Left ventricle myocardium inferior (tissue), 1 donor: ENCODE results near the gene DSG2. TPM values are rescaled to one million over a fixed set of nuclear protein-coding genes. Genes with fewer than 3 reads are reported as not detected.
A peak's percentile ranks its signal among the peaks of the same experiment; 100 is the strongest.
"Not testable (repeated sequence)": the region's sequence is repeated elsewhere in the genome, so short reads cannot be mapped to it uniquely, and the experiment has no call there.

ENCODE experiments used
- DNase-seq: peaks from one replicate; pipeline ENCODE4 v3.0.0-alpha.2; 2020
- H3K27ac ChIP-seq: fragments of 200-600 bp; replicated peaks from 2 replicates; pipeline ENCODE4 v1.8.0; 2021
- H3K27me3 ChIP-seq: fragments of 200-600 bp; 2 replicates; pipeline ENCODE4 v1.8.0; 2021; ENCODE audit warnings: low read depth
- H3K36me3 ChIP-seq: fragments of 200-600 bp; 2 replicates; pipeline ENCODE4 v1.8.0; 2021
- H3K4me1 ChIP-seq: fragments of 200-600 bp; 2 replicates; pipeline ENCODE4 v1.8.0; 2021
- H3K4me3 ChIP-seq: fragments of 200-600 bp; 2 replicates; pipeline ENCODE4 v1.8.0; 2021; ENCODE audit warnings: mild to moderate bottlenecking, moderate library complexity
- H3K9me3 ChIP-seq: fragments of 200-600 bp; replicated peaks from 2 replicates; pipeline ENCODE4 v1.8.0; 2021
- intact Hi-C: fragments of 100-400 bp; cut with micrococcal nuclease; formaldehyde crosslinking; loops from one replicate; pipeline ENCODE4 v1.11.0; 2022
- total RNA-seq: library from RNA; stranded (reverse); fragmentation: NEBNext Ultra II Directional; extraction: Animal tissue kit (Norgen Biotek cat#: 25700); gene quantifications from one replicate; pipeline ENCODE4 v1.2.1, GENCODE V29; 2021
- TF ChIP-seq, protein P1 (sequence below): fragments of 200-600 bp; IDR thresholded peaks from 2 replicates; pipeline ENCODE4 v1.8.0; 2021; ENCODE audit warnings: antibody characterized with exemption, mild to moderate bottlenecking, borderline replicate concordance
- donor health status: DM: no; HTN: yes; CAD: no; lungs with severe emphysema.

Gene DSG2
- total RNA-seq, 1 donor from 2014 or later, result 42.6 TPM

DNA sequence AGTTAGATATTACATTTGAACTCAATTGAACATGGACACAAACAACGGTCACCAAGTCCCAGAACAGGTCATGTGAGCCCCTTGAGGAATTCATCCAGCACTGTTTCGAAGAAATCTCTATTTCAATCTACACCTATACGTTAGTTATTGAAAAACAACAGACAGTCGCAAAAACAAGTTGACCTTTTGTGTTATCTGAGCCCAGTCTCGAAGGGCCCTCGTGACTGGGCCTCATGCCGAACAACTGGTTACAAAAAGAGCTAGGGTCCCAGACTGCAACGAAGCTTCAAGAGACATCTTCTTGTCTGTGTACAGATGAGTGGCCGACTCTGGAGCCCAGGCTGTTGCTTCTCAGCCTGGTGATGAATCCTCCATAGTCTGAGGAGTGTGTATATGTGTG lies 5.3 kb upstream of the DSG2 start:
- intact Hi-C loops, result no loop called here
- H3K27me3 ChIP-seq, result peaks cover 3% of the 10 kb centered on the region
- no peak for DNase-seq

DNA sequence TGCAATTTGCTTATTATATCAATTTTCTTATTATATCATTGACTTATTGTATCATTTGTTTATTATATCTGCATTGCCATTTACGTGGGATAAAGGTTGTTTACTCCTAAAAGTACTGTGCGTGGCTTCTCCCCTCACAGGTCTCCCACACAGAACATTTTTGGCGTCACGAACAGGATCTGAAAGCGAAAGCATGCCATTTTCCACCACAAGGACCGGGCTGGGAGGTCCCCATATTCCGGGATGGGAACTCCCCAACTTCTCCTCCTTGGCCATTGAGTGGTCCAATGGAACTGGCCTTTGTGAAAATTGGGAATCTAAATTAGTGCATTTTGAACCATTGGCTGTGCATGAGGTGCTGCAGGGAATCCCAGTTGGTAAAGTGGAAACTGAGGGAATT lies 4.8 kb upstream of the DSG2 start:
- no peak overlapping the region for H3K27ac ChIP-seq
- TF ChIP-seq, protein P1, sequence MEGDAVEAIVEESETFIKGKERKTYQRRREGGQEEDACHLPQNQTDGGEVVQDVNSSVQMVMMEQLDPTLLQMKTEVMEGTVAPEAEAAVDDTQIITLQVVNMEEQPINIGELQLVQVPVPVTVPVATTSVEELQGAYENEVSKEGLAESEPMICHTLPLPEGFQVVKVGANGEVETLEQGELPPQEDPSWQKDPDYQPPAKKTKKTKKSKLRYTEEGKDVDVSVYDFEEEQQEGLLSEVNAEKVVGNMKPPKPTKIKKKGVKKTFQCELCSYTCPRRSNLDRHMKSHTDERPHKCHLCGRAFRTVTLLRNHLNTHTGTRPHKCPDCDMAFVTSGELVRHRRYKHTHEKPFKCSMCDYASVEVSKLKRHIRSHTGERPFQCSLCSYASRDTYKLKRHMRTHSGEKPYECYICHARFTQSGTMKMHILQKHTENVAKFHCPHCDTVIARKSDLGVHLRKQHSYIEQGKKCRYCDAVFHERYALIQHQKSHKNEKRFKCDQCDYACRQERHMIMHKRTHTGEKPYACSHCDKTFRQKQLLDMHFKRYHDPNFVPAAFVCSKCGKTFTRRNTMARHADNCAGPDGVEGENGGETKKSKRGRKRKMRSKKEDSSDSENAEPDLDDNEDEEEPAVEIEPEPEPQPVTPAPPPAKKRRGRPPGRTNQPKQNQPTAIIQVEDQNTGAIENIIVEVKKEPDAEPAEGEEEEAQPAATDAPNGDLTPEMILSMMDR, result no peak
- intact Hi-C loops, result no loop called here
- peaks cover 8% of the 10 kb centered on the region for H3K27me3 ChIP-seq
- H3K9me3 ChIP-seq, result no peaks in the 10 kb centered on the region
- no peak for DNase-seq
- no peaks in the 10 kb centered on the region for H3K36me3 ChIP-seq
- no peak overlapping the region for H3K4me3 ChIP-seq
- H3K4me1 ChIP-seq, result peaks cover 7% of the 10 kb centered on the region

More for the DNA sequence above, 5.3 kb upstream of the DSG2 start:
- TF ChIP-seq, protein P1, result no peak
- Histone ChIP-seq H3K4me1 (peaks cover 2% of the 10 kb centered on the region), H3K36me3 (no peaks in the 10 kb centered on the region), H3K9me3 (no peaks in the 10 kb centered on the region), H3K4me3 (no peak overlapping the region), H3K27ac (no peak overlapping the region)

DNA sequence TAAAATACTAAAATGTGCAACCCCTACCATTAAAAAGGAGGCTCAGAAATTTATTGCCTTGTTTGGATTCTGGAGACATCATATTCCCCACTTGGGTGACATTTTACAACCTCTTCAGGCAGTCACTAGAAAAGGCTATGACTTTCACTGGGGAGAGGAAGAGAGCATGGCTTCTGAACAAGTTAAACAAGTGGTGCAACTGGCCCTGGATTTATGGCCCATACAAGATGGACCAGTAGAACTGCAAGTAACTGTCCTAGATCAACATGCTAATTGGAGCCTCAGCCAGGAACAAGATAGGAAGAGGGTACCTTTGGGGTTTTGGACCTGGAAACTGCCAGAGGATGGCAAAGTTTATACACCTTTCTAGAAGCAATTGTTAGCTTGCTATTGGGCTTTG lies 4.0 kb upstream of the DSG2 start:
- Histone ChIP-seq H3K4me1 (peaks cover 15% of the 10 kb centered on the region), H3K4me3 (no peak overlapping the region), H3K27me3 (peaks cover 12% of the 10 kb centered on the region), H3K36me3 (no peaks in the 10 kb centered on the region), H3K27ac (no peak overlapping the region), H3K9me3 (no peaks in the 10 kb centered on the region)
- no peak for DNase-seq
- TF ChIP-seq, protein P1, result no peak
- intact Hi-C loops, result no loop called here

DNA sequence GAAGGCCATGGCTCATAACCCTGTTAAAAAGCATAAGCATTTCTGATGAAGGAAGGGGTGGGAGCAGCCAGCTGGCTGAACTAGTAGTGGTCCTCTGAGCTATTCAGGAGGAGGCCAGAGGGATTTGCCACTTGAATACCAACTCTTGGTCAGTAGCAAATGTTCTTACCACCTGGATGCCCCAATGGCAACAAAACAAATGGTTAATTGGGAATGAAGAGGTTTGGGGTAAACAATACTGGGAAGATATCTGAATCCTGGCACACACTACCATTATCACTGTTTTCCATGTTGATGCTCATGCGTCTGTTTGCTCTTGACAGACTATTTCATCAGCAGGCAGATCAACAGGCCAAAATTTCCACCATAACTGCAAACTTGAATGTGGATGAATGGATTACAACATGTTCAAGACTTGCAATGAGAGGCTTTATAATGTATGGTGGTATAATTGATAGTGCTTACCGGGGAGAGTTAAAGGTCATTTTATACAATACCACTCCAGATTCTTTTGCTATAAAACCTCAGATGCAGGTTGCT lies 3.2 kb upstream of the DSG2 start:
- H3K27ac ChIP-seq, H3K4me3 ChIP-seq, H3K9me3 ChIP-seq, intact Hi-C loops, DNase-seq, H3K36me3 ChIP-seq: not testable (repeated sequence)
- Histone ChIP-seq H3K4me1 (peaks cover 22% of the 10 kb centered on the region), H3K27me3 (peaks cover 12% of the 10 kb centered on the region)

DNA sequence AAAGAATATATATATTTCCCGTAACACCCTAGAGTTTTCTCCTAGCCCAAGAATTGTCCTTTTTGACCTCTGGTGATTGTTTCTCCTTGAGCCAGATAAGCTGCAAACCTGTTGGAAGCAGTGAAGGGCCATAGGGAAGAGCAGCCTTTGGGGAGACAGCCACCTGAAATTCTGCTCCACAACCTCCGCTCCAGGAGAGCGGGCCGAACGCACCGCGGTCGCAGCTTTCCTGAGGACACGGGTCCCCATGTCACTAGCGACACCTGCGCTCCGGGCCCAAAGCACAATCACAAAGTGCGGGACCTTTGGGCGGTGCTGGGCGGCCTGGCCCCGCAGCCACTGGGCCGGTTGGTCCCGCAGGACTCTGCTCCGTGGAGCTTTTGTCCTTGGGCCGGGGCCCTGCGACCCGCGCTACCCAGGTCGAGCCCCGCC lies 557 bp upstream of the DSG2 start:
- H3K4me1 ChIP-seq, result peaks cover 30% of the 10 kb centered on the region
- H3K36me3 ChIP-seq, result no peaks in the 10 kb centered on the region
- intact Hi-C loops, result no loop called here
- DNase-seq, result no peak
- peak overlapping the region; percentile 80 for H3K4me3 ChIP-seq
- TF ChIP-seq, protein P1, result no peak
- H3K27me3 ChIP-seq, result peaks cover 17% of the 10 kb centered on the region
- no peaks in the 10 kb centered on the region for H3K9me3 ChIP-seq
- H3K27ac ChIP-seq, result peak overlapping the region; percentile 82

DNA sequence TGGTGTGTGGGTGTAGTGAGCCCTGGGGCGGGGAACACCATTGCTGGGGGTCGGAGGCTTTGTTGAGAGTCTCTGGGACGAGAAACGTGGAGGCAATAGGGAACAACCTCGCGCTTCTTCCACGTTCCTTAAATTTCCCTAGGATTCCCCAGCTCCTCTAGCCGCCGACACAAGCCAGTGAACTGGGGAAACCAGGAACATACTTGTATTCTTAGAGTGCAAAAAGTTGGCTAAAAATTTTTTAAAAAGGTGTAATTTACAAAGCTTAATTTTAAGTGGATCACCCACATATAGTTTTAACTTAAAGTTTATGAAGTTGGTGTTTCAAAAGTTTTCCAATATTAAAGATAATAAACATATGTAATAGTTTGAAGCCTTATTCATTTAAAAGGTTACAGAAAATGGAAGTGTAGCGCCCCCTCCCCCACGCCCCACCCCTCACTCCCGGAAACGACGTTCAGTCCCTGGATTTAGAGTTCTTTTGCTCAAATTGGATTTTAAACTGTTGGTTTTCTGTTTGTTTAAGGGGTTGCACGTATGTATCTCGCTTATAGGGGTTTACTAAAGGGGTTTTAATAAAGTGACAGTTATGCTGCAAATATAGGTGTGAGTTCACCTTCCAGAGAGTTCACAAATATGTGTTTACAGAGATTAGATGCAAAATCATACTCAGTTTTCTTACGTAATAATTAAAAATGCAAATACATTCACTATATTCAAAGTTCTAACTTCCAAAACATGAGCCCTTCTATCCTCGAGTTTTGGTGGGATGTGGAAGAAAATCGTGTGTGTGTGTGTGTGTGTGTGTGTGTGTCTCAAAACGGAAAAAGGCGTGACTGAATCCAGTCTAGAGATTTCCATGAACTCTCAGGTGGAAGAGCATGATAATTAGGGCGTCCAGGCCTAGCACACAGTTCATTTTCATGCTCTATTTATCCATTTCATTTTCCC lies 872 bp downstream of the DSG2 start:
- peaks cover 30% of the 10 kb centered on the region for H3K4me1 ChIP-seq
- H3K4me3 ChIP-seq, result peak overlapping the region; percentile 80
- H3K27ac ChIP-seq, result peak overlapping the region; percentile 82
- intact Hi-C loops, result no loop called here
- no peaks in the 10 kb centered on the region for H3K9me3 ChIP-seq
- TF ChIP-seq, protein P1, result no peak
- no peak for DNase-seq
- peaks cover 17% of the 10 kb centered on the region for H3K27me3 ChIP-seq
- H3K36me3 ChIP-seq, result no peaks in the 10 kb centered on the region
